Neural cell (in vitro differentiated cells): ENCODE data around the gene POU3F3.

Experiments used
- EP300 ChIP-seq: fragments of 450-650 bp; conservative IDR thresholded peaks from 2 replicates; pipeline ENCODE4 v1.6.1; 2014; ENCODE audit warnings: antibody characterized with exemption, mild to moderate bottlenecking, moderate library complexity; ENCODE audit not compliant: poor library complexity, severe bottlenecking
- EZH2 ChIP-seq: fragments of 200-600, 300-800 bp; shearing (Covaris generic), sonication (generic); IDR thresholded peaks from 2 replicates; pipeline ENCODE4 v1.6.1; 2014; ENCODE audit warnings: antibody characterized with exemption, low read length, borderline replicate concordance, mild to moderate bottlenecking; ENCODE audit not compliant: insufficient read depth, poor library complexity, severe bottlenecking
- MXI1 ChIP-seq: fragments of 450-650 bp; conservative IDR thresholded peaks from 2 replicates; pipeline ENCODE4 v1.6.1; 2014; ENCODE audit warnings: antibody characterized with exemption, mild to moderate bottlenecking; ENCODE audit not compliant: poor library complexity, severe bottlenecking
- POLR2AphosphoS5 ChIP-seq: IDR thresholded peaks from 2 replicates; pipeline ENCODE4 v1.6.1; 2012
- RAD21 ChIP-seq: fragments of 450-650 bp; conservative IDR thresholded peaks from 2 replicates; pipeline ENCODE4 v1.6.1; 2014; ENCODE audit warnings: antibody characterized with exemption, mild to moderate bottlenecking, moderate library complexity
- TAF1 ChIP-seq: IDR thresholded peaks from 2 replicates; pipeline ENCODE4 v1.6.1; 2012; ENCODE audit warnings: low read depth
- TF ChIP-seq, protein P1 (sequence below): fragments of 450-650 bp; IDR thresholded peaks from 2 replicates; pipeline ENCODE4 v1.5.1; 2014; ENCODE audit warnings: antibody characterized with exemption, mild to moderate bottlenecking, moderate library complexity; ENCODE audit not compliant: poor library complexity, severe bottlenecking
- TF ChIP-seq, protein P2 (sequence below): IDR thresholded peaks from 2 replicates; pipeline ENCODE4 v1.6.1; 2012; ENCODE audit warnings: borderline replicate concordance

DNA sequence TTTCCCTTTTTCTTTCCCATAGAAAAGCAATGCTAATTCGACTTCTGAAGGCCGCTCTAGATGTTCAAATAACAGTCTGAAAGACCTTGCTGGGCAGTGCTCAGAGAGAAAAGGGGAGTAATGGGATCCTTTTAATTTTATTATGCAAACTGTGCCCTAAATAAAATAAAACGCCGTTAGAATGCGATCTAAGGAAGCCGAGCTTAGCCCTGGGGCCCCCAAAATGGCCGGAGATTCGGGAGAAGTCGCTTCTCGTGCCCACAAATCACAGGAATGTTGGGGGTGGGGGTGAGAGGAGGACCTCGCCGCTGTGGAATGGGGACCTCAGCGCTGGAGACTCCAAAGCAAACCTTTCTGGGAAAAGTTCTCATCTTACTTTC lies 8.4 kb upstream of the POU3F3 start:
- TF ChIP-seq RAD21 = no peak
- TF ChIP-seq, protein P1, sequence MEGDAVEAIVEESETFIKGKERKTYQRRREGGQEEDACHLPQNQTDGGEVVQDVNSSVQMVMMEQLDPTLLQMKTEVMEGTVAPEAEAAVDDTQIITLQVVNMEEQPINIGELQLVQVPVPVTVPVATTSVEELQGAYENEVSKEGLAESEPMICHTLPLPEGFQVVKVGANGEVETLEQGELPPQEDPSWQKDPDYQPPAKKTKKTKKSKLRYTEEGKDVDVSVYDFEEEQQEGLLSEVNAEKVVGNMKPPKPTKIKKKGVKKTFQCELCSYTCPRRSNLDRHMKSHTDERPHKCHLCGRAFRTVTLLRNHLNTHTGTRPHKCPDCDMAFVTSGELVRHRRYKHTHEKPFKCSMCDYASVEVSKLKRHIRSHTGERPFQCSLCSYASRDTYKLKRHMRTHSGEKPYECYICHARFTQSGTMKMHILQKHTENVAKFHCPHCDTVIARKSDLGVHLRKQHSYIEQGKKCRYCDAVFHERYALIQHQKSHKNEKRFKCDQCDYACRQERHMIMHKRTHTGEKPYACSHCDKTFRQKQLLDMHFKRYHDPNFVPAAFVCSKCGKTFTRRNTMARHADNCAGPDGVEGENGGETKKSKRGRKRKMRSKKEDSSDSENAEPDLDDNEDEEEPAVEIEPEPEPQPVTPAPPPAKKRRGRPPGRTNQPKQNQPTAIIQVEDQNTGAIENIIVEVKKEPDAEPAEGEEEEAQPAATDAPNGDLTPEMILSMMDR = no peak
- no peak for TF ChIP-seq EP300
- TF ChIP-seq, protein P2, sequence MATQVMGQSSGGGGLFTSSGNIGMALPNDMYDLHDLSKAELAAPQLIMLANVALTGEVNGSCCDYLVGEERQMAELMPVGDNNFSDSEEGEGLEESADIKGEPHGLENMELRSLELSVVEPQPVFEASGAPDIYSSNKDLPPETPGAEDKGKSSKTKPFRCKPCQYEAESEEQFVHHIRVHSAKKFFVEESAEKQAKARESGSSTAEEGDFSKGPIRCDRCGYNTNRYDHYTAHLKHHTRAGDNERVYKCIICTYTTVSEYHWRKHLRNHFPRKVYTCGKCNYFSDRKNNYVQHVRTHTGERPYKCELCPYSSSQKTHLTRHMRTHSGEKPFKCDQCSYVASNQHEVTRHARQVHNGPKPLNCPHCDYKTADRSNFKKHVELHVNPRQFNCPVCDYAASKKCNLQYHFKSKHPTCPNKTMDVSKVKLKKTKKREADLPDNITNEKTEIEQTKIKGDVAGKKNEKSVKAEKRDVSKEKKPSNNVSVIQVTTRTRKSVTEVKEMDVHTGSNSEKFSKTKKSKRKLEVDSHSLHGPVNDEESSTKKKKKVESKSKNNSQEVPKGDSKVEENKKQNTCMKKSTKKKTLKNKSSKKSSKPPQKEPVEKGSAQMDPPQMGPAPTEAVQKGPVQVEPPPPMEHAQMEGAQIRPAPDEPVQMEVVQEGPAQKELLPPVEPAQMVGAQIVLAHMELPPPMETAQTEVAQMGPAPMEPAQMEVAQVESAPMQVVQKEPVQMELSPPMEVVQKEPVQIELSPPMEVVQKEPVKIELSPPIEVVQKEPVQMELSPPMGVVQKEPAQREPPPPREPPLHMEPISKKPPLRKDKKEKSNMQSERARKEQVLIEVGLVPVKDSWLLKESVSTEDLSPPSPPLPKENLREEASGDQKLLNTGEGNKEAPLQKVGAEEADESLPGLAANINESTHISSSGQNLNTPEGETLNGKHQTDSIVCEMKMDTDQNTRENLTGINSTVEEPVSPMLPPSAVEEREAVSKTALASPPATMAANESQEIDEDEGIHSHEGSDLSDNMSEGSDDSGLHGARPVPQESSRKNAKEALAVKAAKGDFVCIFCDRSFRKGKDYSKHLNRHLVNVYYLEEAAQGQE = no peak
- no peak for TF ChIP-seq MXI1
- no peak for TF ChIP-seq TAF1
- no peak for TF ChIP-seq POLR2AphosphoS5
- no peak for TF ChIP-seq EZH2
